SU-DHL-6 (cell line): ENCODE measurements around the gene LRIG1.

Experiments
- CTCF ChIP-seq: fragments of 200-600 bp; sonication (generic); IDR thresholded peaks from one replicate; pipeline ENCODE4 v1.5.1; 2017; ENCODE audit warnings: antibody characterized with exemption, mild to moderate bottlenecking, low read length, moderate library complexity; ENCODE audit not compliant: insufficient read depth, poor library complexity, severe bottlenecking
- EZH2phosphoT487 ChIP-seq: fragments of 200-600 bp; sonication (generic), shearing (Covaris generic); conservative IDR thresholded peaks from 2 replicates; pipeline ENCODE4 v1.6.1; 2018; ENCODE audit warnings: mild to moderate bottlenecking, antibody characterized with exemption, low read length, moderate library complexity, mixed read lengths

- TF ChIP-seq EZH2phosphoT487 (no peak), CTCF (no peak)
Measured at GRCh38 chr3:66405701-66406091, 95.1 kb downstream of the LRIG1 start.
